Measurements from ENCODE around the gene NTRK2. TPM values are rescaled to one million over a fixed set of nuclear protein-coding genes. Genes with fewer than 3 reads are reported as not detected.

NTRK2 gene
- total RNA-seq, 1 donor from 2014 or later = 16.0 TPM

DNA sequence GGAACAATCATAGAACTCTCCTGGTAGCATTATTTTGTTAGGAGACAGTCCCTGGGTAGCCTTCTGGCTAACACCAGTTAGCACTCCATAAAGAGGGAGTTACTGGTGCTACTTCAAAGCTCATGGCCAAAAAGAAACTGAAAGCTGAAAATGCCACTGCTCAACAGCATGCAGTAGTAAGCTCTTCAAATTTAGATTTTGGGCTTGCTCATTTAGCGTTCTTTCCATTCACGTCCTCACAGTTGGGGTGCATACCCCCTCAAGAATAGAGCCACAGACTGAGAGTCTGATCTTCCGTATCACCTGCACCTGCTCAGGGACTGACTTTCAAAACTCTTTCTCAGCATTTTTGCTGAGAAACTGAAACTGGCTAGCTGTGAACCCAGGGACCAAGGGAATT, 24.7 kb downstream of the NTRK2 start:
- Histone ChIP-seq H3K27ac (no peak overlapping the region), H3K9me3 (no peaks in the 10 kb centered on the region), H3K4me3 (no peak overlapping the region), H3K4me1 (peaks cover 9% of the 10 kb centered on the region), H3K36me3 (no peaks in the 10 kb centered on the region), H3K27me3 (no peaks in the 10 kb centered on the region)
- no peak for DNase-seq (ENCODE audit: extremely low spot score in 2 of 2)
- intact Hi-C loops (cut with DNase I) = no loop called here
- no peak for TF ChIP-seq POLR2AphosphoS5 (IDR thresholded peaks at IDR 0.05; ENCODE audit: insufficient read depth in 1 of 2, low read depth in 1 of 2)
- TF ChIP-seq POLR2A (IDR thresholded peaks at IDR 0.05) = no peak
- TF ChIP-seq, protein P1, sequence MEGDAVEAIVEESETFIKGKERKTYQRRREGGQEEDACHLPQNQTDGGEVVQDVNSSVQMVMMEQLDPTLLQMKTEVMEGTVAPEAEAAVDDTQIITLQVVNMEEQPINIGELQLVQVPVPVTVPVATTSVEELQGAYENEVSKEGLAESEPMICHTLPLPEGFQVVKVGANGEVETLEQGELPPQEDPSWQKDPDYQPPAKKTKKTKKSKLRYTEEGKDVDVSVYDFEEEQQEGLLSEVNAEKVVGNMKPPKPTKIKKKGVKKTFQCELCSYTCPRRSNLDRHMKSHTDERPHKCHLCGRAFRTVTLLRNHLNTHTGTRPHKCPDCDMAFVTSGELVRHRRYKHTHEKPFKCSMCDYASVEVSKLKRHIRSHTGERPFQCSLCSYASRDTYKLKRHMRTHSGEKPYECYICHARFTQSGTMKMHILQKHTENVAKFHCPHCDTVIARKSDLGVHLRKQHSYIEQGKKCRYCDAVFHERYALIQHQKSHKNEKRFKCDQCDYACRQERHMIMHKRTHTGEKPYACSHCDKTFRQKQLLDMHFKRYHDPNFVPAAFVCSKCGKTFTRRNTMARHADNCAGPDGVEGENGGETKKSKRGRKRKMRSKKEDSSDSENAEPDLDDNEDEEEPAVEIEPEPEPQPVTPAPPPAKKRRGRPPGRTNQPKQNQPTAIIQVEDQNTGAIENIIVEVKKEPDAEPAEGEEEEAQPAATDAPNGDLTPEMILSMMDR (IDR thresholded peaks at IDR 0.05) = no peak

DNA sequence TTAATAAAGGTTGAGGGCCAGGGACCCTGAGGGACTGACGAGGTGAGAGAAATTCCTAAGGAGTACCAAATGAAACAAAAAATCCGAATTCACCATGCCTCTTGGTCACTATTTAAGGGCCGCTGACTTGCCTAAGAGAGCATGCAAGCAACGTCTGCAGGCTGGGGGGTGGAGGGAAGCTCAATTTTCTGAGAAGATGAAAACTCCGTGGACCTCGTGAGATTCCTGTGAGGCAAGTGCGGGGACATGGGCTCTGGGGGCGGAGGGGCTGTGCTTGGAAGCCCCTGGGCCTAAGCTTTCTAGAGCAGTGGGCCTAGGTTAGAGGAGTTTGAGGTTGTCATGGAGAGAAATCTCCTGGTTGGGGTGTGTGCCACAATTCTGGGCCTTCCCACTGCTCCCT, 27.5 kb downstream of the NTRK2 start:
- no peak for DNase-seq (ENCODE audit: extremely low spot score in 2 of 2)
- no peak overlapping the region for H3K27ac ChIP-seq

DNA sequence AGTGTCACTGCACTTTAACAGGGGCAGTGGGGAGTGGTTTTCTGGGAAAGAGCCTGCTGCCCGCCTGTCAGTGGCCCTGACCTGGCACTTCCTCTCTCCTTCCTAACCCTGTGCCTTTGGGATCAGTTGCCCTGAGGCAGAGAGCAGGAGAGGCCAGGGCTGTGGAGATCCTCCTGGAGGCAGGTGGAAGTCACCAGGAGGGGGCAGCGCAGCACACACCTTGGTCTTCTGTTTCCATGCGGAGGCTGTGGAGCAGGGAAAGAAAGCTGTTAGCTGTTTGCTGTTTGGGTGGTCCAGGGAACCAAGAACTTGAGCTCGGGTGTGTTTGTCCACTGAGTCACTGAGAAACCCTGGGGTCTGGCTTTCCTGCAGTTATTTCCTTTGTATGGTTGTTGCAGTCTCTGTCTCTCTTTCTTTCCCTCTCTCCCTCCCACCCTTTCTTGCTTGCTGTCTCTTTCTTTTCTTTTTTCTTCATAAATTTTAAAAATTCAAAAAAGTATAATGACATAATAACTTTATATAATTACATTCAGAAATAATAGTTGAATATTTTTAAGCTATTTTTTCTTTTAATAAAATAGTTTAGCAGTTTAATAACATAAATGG, 28.1 kb downstream of the NTRK2 start:
- Histone ChIP-seq H3K27ac (no peak overlapping the region), H3K4me1 (peaks cover 15% of the 10 kb centered on the region), H3K9me3 (no peaks in the 10 kb centered on the region), H3K36me3 (no peaks in the 10 kb centered on the region), H3K4me3 (no peak overlapping the region), H3K27me3 (no peaks in the 10 kb centered on the region)
- TF ChIP-seq POLR2A (IDR thresholded peaks at IDR 0.05) (no peak), POLR2AphosphoS5 (IDR thresholded peaks at IDR 0.05; ENCODE audit: insufficient read depth in 1 of 2, low read depth in 1 of 2) (no peak)
- TF ChIP-seq, protein P1 (IDR thresholded peaks at IDR 0.05) = peak; percentile 23 to 51 (median 48)
- intact Hi-C loops (cut with DNase I) = no loop called here
- no peak for DNase-seq (ENCODE audit: extremely low spot score in 2 of 2)

More for the DNA sequence above, 27.5 kb downstream of the NTRK2 start:
- no peaks in the 10 kb centered on the region for H3K9me3 ChIP-seq
- no peak overlapping the region for H3K4me3 ChIP-seq
- H3K4me1 ChIP-seq = peaks cover 13% of the 10 kb centered on the region
- TF ChIP-seq POLR2AphosphoS5 (IDR thresholded peaks at IDR 0.05; ENCODE audit: insufficient read depth in 1 of 2, low read depth in 1 of 2) (no peak), POLR2A (IDR thresholded peaks at IDR 0.05) (no peak)
- TF ChIP-seq, protein P1 (IDR thresholded peaks at IDR 0.05) = no peak
- intact Hi-C loops (cut with DNase I) = no loop called here
- H3K36me3 ChIP-seq = no peaks in the 10 kb centered on the region
- H3K27me3 ChIP-seq = no peaks in the 10 kb centered on the region

DNA sequence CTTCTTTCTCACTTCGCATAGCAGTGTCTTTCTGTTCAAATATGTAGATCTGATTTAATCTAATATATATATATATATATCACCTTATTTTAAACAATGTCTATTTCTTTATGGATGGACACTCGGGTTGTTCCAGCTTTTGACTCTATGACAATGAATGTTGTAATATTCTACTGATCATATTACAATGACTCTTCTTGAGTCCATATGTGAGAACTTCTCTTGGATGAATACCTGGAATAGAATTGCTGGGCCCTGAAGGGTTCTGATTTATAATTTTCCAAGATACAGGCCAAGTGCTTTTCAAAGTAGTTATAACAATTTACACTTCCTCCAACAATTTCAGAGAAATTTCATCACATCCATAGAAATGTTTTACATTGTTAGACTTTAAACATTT, 28.8 kb downstream of the NTRK2 start:
- Histone ChIP-seq H3K9me3 (no peaks in the 10 kb centered on the region), H3K4me1 (peaks cover 22% of the 10 kb centered on the region), H3K27ac (no peak overlapping the region), H3K36me3 (no peaks in the 10 kb centered on the region), H3K4me3 (no peak overlapping the region), H3K27me3 (no peaks in the 10 kb centered on the region)
- TF ChIP-seq, protein P1 (IDR thresholded peaks at IDR 0.05) = no peak
- TF ChIP-seq POLR2AphosphoS5 (IDR thresholded peaks at IDR 0.05; ENCODE audit: insufficient read depth in 1 of 2, low read depth in 1 of 2) = no peak
- TF ChIP-seq POLR2A (IDR thresholded peaks at IDR 0.05) = no peak
- intact Hi-C loops (cut with DNase I) = no loop called here
- DNase-seq (ENCODE audit: extremely low spot score in 2 of 2) = no peak

DNA sequence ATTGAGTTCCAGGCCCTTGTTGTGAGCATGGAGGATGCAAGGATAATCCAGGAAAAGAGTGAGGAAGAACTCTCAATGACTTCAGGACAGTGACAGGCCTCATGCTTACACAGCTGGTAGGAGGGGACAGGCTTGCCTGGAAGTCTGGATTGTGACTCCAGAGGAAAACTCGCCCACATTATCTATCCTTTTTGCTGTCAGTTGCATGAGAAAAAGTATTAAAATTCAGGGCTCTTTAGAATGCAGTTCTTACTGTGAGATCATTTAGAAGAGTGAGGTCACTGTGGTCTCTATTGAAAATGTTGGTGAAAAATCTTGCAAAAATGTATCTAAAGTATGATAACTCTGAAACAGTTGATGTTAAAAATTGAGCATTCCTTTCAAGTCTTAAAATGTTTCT, 30.5 kb downstream of the NTRK2 start:
- Histone ChIP-seq H3K27ac (no peak overlapping the region), H3K9me3 (no peaks in the 10 kb centered on the region), H3K27me3 (no peaks in the 10 kb centered on the region), H3K4me3 (no peak overlapping the region), H3K4me1 (peaks cover 22% of the 10 kb centered on the region), H3K36me3 (no peaks in the 10 kb centered on the region)
- TF ChIP-seq POLR2AphosphoS5 (IDR thresholded peaks at IDR 0.05; ENCODE audit: insufficient read depth in 1 of 2, low read depth in 1 of 2) (no peak), POLR2A (IDR thresholded peaks at IDR 0.05) (no peak)
- TF ChIP-seq, protein P1 (IDR thresholded peaks at IDR 0.05) = no peak
- no peak for DNase-seq (ENCODE audit: extremely low spot score in 2 of 2)
- intact Hi-C loops (cut with DNase I) = no loop called here

Measured in vagina (tissue), 2 donors.